HEK293T (cell line): ENCODE results near the gene DQX1.

Source experiments
- BHLHE40 ChIP-seq: fragments of 450-650 bp; IDR thresholded peaks from 2 replicates; pipeline ENCODE4 v1.6.1; 2016; ENCODE audit warnings: mild to moderate bottlenecking, moderate library complexity, borderline replicate concordance
- SP1 ChIP-seq: fragments of 450-650 bp; IDR thresholded peaks from 2 replicates; pipeline ENCODE4 v1.6.1; 2017
- SUZ12 ChIP-seq: fragments of 450-650 bp; IDR thresholded peaks from 2 replicates; pipeline ENCODE4 v1.6.1; 2016; ENCODE audit warnings: mild to moderate bottlenecking
- ZNF384 ChIP-seq: fragments of 450-650 bp; IDR thresholded peaks from 2 replicates; pipeline ENCODE4 v1.6.1; 2016

DNA sequence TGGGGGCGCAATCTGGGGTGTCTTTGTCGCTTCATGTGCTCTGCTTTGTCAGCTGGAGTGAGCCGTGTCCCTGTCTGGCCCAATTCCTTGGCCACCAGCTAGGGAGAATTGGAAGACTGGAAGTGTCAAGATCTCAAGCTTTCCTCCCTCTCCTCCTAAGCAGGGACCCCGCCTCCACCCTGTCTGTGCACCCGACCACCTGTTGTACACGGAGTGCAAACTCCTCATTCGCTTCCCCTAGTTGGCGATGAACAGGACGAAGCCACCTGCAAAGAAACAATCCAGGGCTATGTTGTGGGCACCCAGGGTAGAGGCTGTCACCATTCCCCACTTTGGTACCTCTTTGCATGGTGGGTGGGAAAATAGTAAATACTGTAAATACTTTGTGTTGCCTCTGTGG is 1.7 kb upstream of the DQX1 start:
- TF ChIP-seq ZNF384 (no peak), SUZ12 (no peak), BHLHE40 (no peak), SP1 (no peak)
